Hindlimb muscle (tissue), 1 donor: ENCODE results near the gene CYP46A1. TPM values are rescaled to one million over a fixed set of nuclear protein-coding genes. Genes with fewer than 3 reads are reported as not detected.

Experiments used
- DNase-seq: peaks from one replicate; pipeline ENCODE4 v3.0.0-alpha.2; 2013
- polyA plus RNA-seq: library from polyadenylated mRNA; unstranded; fragments of 120-200 nt; gene quantifications from one replicate; pipeline ENCODE4 v1.2.1, GENCODE V29; 2013; ENCODE audit not compliant: insufficient read length

The CYP46A1 gene
- polyA plus RNA-seq, 1 donor, result 4.8 TPM

DNA sequence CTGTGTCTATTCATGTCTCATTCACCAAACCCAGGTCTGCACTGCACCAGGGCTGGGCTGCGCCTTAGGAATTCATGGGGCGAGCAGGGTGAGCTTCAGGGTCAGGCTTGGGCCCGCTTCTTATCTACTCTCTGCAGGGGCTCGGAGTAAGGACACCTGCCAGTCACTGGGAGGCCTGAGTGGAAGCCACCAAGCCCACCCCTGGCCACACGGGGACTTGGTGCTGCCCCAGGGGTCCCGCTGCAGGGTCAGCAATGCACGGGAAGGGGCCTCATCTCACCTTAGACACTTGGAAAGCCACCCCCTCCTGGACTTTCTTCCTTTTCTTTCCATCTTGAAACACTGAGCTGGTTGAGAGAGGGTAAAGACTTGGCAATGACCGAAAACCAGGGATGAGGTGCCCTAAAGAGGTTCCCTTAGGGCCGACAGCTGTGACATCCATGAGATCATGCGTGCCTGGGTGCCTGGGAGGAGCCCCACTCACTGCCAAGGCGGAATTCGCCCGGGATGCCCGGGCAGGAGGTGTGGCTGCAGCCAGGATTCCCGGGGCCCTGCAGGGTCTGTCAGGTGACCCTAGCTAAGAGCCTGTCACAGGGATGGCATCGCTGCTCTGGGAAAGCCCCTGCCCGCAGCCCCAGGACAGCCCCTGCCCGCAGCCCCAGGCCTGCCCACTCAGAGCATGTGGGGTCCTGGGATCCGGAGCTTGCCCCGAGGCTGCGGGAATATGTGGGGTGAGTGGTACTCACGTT is 63.7 kb downstream of the CYP46A1 start:
- DNase-seq, result no peak

DNA sequence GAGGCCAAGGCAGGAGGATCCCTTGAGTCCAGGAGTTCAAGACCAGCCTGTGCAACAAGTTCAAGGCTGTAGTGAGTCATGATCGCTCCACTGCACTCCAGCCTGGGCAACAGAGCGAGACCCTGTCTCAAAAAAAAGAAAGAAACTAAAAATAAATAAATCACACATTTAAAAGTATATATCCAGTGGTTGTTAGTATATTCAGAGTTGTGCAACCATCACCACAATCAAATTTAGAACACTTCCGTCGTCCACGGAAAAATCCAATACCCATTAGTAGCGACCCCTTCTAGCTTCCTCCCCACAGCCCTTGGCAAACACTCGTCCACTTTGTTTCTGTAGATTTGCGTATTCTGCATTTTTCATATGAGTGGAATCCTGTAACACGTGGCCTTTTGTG is 64.4 kb downstream of the CYP46A1 start:
- no peak for DNase-seq

DNA sequence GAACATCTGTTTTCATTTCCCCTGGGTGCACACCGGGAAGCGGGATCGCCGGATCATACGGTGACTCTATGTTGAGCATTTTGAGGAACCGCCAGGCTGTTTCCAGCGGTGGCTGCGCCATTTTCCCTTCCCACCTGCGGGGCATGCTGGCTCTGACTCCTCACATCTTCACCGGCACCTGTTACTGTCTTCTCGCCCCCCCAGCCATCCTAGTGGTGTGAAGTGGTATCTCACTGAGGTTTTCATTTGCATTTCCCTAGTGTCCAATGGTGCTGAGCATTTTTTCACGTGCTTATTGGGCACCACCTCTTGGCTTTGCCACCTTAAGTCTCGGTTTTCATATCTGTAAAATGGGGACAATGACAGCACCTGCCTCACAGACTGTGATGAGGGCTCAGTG is 65.0 kb downstream of the CYP46A1 start:
- no peak for DNase-seq

DNA sequence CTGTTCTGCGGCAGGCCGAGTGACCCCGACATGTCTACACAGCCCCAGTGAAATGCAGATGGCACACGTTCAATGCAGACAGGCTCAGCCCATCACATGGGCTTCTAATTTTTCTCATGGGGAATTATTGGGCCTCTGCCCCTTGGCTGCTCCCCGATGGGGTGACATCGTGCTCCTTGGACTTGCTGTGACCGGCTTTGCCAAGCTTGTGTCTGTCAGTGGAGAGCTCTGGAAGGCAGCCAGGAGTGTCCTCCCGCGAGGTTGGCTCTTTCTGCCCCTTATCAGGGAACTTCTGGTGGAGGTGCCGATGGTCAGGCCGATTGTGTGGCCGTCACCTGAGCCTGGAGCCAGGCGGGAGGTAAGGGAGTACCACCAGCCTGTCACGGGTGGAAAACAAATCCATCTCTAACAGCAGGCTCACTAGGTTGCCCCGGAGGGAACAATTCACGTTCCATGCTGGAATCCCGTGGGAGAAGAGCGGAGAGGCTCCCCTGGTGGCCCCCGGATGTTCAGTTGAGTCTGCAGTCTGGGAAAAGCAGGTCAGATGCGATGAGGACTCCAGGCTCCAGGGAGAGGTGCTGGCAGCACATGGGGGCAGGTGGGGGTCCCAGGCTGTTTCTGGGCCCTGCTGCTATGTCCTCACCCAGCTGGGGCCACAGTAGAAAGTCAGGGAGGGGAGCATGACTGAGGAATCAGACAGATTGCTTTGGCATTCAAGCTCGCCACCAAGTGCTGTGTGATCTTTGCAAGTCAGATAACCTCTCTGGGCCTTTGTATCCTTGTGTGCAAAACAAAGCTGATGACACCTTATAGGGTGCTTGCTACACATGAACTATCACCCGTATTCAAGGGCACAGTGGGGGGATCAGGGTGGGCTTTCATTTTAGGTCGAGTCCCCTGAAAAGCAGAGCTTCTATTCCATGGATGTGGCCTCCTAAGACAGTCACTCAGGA is 65.9 kb downstream of the CYP46A1 start:
- DNase-seq, result no peak

DNA sequence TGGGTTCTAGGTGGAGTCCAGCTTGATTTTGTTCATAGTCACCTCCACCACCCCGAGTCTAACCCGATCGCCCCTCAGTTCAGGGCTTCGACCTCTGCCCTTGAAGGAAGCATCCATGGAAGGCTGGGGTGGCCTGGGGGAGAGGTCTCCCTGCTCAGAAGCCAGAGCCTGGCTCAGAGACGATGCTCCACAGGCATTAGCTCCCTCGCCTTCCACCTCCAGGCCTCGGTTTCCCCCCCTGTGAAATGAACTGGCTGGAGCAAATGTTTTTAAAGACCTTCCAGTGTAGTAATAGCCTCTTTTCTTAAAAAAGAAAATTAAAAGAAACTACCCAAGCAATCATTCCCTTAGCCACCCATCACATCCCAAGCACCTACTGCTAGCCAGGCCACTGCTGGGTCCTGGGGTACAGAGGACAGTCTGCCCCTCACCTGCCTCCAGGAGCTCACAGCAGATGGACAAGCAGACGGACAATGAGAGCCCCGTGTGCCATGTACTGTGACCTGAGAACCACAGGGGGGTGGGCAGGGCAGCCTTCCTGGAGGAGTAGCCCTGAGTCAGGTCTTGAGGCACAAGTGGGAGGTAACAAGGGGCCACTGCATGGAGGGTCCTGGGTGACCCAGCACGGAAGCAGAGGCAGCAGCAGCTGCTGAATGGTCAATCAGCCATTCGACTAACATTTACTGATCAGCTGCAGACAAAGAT is 66.8 kb downstream of the CYP46A1 start:
- no peak for DNase-seq

DNA sequence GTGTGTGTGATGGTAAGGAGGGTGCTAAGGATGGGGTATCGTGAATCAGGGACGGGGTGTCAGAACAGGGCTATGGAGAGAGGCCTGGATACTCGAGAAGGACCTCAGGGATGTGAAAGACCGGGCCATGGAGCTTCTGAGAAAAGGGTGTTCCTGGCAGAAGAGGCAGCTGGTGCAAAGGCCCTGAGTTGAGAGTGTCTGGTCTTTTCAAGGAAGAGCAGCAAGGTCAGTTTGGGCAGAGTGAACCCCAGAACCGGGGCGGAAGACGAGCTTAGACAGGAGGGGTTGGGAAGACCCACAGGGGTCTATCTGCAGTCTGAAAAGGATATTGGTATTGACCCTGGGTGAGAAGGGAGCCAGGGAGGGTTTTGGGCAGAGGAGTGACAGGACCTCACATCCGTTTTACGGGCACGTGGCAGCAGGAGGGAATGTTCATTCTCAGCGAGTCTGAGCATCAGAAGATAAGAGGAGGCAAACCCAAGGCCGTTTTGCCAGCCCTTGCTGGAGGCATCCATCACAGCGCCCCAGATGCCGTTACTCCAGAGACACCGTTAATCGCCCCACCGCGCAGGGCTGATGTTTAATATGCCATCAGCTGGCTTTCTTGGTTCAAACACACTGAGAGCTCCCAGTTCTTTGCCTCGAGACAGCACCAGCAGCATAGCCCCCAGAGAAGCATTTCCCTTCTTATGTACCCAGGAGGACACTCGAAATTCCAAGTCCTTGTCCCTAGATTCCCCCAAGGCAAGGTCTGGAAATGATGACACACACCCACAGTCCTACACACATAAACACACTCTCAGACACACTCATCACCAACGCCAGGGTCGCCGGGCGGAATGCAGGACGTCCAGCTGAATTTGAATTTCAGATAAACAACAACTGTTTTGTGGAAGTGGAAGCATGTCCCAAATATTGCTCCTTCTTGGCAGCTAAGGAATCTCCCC is 67.7 kb downstream of the CYP46A1 start:
- DNase-seq, result no peak

DNA sequence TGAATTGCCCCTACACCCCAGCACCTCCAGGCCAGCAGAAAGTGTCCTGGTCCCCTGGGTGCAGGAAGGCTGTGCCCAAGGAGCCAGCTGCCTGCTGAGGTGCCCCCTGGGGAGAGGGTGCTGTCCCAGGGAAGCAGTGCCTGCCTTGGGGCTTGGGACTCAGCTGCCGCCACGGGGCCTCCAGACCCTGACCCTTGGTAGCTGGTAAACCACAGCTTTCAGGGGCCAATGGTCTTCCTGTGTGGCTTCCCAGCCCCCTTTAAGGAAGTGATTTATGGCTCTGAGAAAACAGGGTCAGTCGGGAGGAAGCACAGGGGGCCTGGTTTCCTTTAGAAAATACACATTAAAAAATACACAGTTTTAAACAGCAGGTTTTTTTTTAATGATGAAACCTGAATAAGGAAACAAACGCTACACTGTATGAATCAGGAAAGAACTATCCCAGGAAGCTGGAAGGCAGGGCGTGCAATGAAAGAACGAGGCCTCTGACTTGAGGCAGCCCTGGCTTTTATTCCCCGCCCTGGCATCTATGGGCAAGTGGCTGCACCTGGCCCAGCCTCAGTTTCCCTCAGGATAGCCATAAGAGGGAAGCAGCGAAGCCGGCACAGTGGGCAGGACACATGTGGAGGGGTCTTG is 68.5 kb downstream of the CYP46A1 start:
- DNase-seq, result no peak

DNA sequence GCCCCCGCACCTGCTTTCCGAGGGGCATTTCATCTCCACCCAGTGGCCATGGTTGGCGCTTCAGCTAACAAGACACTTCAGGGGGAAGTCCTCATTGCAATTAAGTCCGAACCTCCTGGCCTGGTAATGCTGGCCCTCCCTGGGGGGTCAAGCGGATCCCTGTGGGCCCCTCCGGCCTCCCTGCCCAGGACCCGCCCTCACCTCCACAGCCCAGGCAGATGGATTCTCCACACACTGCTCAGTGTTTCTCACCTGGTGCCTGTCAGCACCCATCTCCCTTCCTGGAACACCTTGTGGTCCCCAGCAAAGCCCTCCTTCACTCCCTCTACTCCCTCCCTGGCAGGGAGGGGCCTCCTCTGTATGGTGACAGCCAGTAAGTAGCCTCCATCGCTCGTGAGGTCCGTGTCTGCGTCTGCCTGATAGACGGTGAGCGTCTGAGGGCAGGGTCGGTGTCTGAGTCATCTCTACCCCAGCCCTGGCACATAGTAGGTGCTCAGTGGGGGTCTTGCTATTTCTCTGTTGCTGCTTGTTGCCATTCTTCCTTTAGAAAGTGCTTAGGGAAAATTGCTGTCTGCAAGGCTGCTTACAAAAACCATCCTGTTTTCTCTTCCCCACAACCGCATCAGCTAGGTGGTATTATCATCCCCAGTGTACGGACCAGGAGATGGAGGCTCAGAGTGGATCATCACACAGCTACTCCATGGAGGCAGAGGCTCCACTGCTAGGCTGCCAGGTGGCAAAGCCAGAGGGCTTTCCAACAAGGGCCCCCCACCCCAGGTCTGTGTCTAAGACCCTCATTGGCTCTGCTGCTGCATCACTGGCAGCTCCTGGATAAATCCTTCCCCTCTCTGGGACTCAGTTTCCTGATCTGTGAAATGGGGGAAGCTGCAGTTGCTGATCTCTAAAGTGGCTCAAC is 69.4 kb downstream of the CYP46A1 start:
- DNase-seq, result no peak

DNA sequence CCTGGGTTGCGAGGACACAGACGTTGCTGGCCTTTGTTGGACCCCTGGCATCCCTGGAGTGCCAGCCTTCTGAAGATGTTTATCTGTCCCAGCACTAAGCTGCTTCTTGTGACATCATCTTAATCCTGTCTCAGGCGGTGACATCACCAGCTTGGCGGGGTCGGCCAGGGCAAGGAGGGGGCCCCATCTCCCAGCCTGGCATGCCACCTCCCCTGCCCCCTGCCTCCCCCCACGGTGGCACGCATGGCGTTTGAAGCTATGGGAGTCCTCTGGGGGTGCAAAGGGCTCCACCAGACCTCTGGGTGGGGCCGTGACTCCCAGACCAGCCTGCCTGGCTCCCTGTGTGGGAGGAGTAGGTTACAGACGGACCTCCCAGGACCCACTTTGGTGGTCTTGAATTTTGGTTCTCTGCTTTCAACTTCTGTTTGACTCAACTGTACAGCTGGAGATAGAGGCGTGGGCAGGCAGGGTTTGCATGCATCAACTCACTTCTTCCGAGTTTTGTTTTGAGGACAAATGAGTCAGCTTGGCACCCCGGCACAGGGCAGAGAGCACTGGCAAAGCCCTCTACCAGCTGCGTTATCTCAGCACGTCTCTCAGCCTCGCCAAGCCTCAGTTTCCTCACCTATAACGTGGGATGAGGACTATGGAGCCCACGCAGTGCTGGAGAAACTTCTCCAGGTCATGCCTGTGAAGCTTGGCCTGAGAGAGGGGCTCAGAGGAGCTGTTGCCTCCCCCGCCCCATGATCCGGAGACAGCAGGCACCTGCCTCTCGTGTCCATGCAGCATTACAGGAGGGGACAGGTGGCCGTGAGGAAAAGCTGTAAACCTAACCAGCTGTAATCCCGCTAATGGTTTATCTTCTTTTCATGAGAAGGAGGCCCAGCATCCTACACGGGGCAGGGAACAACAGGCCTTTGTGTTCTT is 70.3 kb downstream of the CYP46A1 start:
- no peak for DNase-seq

DNA sequence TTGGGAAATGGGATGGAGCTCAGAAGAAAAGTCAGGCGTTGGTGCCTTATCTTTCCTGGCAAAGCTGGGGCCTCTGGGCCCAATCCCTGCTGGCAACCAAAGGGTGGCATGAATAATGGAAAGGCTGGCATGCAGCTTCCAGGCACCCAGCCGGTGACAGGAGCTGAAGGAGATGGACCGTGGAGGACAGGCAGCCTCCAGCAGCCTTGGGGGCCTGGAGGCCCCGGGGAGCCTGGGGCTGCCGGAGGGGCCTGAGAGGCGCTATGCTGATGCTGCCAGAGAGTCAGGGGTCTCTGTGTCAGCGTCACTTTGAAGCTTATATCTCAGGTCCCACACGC is 70.9 kb downstream of the CYP46A1 start:
- no peak for DNase-seq

DNA sequence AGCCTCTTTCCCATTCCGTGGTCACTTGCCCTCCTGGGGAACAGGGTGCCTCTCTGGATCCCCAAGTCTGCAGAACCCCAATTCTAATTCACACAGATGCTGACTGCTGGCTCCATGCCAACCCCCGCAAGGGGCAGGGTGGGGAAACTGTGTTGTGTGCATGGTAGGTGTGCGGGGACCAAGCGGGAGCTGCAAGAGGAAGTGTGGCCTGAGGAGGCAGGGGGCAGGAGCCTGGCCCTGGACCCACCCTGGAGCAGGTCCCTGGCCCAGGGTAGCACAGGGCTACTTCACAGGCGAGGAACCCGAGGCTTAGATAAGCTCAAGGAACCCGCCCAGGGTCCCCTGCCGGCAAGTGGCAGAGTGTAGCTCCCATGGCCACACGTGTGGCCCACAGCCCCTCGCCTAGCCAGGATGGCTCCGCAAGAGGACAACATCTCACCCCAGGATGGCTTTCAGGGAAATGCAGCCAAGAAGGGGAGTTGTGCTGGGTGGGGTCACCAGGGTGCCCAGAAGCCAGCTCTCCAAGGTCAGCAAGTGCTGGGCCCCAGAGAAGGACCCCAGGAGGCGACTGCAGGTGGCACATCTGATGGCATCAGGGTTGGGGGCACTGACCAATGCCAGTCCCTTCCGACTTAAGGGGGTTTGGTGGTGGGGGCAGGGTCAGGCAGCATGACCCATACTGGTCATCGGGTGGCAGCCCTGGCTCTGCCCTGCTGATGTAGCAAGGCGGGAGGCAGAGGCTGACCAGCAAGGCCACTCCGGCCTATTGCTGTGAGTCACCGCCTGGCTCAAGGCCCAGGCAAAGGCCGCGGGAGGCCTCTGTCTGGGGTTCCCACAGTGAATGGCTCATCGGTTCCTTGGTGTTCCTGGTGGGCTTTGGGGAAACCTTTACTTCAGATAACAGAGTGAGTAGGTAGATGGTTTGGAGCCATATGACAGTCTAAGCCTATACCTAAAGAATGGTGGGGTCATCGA is 71.8 kb downstream of the CYP46A1 start:
- peak; percentile 82 for DNase-seq

DNA sequence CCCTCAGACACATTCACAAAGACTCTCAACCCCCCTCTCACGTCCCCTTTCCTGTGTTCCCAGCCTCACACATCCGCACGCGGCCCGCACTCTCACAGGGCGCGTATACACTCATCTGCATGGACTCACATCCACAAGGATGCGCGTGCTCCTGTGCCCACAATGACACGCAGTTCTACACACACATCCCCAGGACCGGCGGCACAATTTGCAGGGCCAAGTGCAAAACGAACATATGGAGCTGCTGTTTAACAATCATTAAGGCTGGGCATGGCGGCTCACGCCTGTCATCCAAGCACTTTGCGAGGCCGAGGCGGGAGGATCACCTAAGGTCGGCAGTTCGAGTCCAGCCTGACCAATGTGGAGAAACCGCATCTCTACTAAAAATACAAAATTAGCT is 72.7 kb downstream of the CYP46A1 start:
- no peak for DNase-seq

DNA sequence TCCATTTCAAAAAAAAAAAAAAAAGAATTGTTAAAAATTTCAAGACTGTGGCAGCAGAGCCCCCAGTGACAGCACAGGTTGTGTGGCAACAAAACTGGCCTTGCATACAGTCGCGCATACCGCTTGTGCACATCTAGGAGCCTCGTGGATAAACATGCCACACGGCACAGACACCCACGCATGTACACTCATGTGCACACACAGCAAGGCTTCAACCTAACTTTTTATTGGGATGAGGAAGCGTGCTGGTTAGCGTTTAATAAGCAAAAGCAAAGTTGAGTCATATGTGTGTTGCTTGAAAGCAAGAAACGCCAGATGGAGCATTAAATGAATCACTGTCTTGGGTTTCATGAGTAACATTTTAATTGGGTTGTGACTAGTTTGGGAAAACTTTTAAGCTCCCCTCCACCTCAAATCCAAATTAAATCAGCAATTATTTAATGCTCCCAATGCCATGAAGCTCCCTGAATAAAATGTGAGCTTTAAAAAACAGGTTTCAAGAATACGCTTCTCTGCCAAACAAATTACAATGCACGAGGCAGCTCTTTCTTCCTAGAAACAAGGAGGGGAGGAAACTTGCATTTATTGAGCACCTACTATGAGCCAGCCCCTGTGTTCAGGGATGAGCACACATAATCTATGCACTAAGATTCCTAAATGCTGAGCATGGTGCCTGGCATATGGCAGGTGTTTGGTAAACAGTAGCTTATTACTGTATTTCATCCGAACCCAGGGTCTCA is 73.4 kb downstream of the CYP46A1 start:
- no peak for DNase-seq

DNA sequence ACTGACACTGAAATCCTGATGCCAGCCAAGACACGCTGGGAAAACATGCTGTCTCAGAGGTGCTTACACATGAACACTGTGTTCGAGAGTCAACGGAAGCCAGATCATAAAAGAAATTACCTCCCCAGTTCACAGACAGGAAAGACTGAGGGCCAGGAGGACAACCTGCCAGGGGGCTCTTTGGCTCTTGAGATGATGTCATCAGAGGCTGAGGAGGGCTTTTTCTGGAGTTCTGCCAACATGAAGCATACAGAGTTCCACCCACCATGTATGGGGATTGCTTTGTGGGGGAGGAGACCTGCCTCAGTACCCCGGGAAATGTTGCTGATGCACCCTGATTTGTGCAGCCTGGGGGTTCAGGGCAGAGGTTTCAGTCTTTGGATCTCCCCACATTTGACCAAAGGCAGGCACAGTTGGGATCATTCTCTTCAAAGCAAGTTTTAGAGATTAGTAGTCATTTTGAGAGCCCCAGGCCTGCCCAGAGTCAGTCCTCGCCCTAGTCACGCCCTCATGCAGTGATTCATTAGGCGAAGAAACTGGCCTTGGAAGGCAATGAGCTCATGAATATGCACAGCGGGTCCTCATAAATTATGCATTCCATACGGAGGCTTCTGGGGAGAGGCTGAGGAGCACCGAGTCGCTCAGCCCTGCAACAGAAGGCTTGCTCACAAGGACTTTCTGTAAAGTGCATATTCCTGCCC is 74.2 kb downstream of the CYP46A1 start:
- peak; percentile 61 for DNase-seq

DNA sequence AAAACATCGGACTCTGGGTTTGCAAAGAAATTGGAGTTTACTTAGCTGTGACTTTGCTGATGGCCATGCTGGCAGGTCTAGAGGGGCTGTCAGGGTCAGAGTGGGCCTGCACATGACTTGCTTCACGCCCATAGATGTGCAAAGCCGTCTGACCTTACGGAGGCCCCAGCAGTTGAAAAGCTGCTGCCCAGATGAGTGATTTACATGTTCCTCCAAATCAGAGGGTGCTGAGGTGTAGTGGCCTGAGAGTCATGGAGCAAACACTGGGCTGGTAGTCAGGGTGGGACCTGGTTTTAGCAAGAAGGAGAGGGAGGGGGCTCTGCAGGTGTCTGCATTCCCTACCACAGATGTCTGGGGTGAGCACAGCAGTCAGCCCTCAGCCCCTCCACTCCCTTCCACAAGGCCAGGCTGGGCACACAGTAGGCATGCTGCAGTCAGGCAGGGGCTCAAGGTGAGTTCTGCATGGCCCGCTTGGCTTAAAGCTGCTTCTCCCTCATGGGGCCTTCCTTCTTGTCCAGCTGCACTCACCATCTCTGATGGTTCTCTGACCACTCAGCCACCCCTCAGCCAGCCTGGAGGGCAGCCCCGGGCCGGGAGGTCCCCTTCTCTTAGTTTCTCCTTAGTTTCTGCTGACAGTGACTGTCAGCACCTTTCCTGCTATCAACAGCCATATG is 74.9 kb downstream of the CYP46A1 start:
- no peak for DNase-seq

DNA sequence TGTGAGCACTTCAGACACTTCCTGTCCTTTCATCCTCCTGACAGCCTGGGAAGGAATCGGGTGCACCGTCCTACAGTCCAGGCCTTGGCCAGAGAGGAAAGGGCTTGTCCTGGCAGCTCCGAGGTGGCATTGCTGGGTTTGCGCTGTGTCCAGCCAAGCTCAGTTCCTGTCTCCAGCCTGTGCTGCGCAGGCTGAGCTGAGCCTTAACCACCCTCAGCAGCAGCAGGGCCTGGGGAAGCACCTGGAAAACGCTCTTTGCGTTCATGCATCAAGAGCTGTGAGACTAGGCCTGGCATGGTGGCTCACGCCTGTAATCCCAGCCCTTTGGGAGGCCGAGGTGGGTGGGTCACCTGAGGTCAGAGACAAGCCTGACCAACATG is 75.4 kb downstream of the CYP46A1 start:
- no peak for DNase-seq
